ENCODE results near the gene CAPNS2.

GRCh38 chr16:55577887-55578286 lies 11.4 kb downstream of the CAPNS2 start:
- TF ChIP-seq CTCF (IDR thresholded peaks at IDR 0.05; ENCODE audit: low read length): no peak
- TF ChIP-seq EZH2 (IDR thresholded peaks at IDR 0.05; ENCODE audit: borderline replicate concordance, low read length): no peak
